Amniotic epithelial cell (primary cell): Measurements from ENCODE around the gene VAV2.

Experiments used
- DNase-seq: peaks from one replicate; pipeline ENCODE4 v3.0.0-alpha.2; 2010; ENCODE audit warnings: low read depth

The VAV2 gene

DNA sequence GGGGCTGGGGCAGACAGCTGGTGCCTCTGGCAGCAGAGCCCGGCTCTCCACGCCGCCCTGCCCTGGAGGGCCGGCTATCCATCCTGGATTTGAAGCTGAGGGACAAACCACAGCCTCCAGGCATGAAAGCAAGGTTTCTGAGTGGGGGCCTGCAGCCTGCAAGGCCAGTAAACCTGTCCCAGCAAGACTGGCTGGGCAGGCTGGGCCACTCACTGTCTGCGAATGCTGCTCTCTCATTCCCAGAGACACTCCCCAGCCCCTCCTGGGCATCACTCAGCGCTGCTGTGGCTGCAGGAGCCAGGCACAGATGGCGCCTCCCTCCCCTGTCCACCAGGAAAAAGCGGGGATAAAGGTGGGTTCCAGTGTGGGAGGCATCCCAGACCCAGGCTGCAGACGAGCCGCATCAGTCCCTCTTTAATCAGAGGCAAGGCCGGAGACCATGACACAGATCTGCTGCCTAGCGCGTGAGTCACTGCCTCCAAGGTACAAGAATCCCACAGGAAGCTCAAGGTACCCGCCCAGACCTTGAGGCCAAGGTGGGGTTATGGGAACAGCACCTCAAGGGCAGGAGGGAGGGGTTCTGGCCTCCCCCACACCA lies 118.0 kb downstream of the VAV2 start:
- peak; percentile 96 for DNase-seq

DNA sequence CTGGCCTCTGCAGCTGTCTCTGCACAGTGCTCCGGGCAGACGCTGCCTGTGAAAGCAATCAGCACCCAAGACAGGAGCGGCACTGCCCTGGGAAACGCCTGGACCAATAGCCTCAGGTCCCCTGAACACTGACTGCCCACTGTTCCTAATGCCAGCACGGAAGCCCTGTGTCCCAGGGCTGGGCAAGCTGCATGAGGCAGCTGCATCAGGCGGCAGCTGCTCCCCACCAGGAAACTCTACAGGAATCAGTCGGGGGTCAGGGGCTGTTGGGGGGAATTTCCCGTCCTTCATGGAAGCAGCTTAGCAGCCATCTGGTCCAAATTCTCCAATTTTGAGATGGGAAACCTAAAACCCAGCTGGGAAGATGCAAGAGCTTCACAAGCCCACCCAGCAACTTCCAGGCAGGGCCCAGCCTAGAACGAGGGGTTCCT lies 118.6 kb downstream of the VAV2 start:
- DNase-seq = no peak

GRCh38 chr9:133873009-133873408 lies 119.1 kb downstream of the VAV2 start:
- peak; percentile 75 for DNase-seq

DNA sequence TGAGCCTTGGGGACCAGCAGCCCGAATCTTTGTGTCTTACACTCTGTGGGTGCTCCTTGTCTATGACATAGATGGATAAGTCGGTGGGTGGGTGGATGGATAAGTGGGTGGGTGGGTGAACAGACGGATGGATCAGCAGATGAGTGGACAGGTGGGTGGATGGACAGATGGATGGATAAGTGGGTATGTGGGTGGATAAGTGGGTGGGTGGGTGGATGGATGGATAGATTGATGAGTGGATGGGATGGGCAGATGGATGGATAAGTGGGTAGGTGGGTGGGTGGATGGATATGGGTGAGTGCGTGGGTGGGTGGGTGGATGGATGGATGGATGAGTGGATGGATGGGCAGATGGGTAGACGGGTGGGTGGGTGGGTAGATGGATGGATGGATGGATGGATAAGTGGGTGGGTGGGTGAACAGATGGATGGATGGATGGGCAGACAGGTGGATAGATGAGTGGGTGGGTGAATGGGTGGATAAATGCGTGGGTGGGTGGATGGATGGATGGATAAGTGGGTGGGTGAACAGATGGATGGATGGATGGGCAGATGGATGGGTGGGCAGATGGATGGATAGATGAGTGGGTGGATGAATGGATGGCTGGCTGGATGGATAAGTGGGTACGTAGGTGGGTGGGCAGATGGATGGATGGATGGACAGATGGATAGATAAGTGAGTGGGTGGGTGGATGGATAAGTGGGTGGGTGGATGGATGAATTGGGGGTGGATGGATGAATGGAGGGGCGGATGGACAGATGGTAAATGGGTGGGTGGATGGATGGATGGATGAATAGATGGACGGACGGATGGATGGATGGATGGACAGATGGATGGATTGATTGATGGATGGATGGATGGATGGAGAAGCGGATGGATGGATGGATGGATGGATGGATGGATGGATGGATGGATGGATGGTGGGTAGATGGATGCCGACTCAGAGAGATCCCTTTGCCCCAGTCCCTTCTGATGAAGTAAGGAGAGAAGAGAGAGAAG lies 121.2 kb downstream of the VAV2 start:
- no peak for DNase-seq

DNA sequence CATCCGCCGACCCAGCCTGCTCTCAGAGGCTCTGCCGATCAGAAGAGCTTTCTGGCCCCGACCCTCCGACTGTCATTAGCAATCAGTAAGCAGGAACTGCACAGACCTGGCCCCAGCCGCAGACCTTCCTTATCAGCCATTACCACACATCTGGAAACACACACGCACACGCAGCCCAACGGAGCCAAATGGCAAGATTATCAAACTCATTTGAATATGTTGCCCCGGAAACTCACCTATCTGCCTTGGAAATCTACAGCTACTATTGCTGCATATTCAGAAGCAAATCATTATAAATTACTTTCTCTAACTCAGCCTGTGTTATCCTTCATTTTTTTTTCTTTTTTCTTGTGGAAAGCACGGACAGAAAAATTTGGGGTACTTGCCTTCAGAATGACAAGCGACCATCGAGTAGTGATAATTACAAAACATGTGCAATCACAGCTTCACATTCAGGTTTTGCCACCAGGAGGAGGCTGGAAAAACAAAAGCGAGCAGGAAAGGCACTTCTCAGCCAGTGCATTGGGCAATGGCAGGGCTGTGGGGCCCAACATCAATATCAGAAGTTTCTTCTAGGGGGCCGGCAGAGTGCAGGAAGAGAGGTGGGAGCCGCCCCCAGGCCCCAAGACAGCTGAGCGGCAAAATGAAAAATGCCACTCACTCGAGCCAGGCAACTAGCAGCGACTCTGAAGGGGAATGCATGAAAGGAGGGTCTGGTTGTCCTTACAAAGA lies 122.3 kb downstream of the VAV2 start:
- DNase-seq = peak; percentile 83

GRCh38 chr9:133868203-133868602 lies 123.9 kb downstream of the VAV2 start:
- DNase-seq = no peak

DNA sequence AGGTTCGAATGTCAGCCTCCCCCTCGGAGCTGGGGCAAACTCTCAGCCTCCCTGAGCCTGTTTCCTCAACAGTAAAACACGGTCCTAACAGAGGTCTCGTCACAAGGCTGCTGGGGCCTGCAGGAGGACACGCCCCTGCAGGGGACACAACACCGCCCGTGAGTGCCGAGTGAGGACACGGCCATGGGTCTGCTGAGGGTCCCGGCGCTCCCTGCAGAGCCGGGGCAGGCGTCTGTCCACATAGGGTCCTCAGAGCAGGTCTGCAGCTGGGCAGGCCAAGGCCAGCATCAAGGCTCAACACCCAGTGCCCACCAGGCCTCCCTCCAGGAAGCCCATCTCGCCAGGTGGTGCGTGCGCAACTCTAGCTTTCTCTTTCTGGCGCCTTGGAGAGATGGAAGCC lies 125.2 kb downstream of the VAV2 start:
- no peak for DNase-seq

DNA sequence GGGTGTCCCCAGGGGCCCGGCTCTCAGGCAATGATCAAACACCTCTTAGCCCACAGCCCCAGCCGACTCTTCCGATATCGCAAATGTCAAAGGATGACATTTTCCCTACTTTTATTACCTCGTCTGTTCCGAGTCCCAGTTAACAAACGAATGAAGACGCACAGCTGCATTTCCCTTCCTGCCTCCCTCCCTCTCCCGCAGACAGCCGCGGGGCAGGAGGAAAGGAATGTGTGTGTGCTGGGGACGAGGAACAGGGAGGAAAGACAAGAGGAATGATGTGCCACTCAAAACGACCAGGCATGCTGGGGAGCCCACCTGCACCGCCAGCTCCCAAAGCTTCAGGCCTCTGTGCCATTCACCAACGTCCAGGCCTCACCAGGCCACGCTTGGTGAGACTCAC lies 128.1 kb downstream of the VAV2 start:
- DNase-seq = no peak

DNA sequence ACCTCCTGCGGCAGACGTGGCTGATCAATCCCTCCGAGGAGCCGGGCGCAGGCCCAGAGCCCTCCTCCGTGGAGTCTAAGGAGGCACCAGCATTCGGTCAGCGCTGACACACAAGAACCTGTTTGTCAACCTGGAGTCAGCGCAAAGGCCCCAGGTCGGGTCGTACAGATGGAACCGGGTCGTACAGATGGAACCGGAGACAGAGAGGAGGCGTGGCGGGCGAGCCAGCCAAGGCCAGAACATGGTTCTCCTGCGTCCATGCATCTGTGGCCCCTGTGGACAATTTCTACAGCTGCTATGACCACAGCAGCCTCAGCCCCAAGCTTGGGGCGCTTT lies 128.9 kb downstream of the VAV2 start:
- DNase-seq = no peak

GRCh38 chr9:133862585-133863256 lies 129.4 kb downstream of the VAV2 start:
- DNase-seq = no peak

GRCh38 chr9:133861692-133862091 lies 130.4 kb downstream of the VAV2 start:
- no peak for DNase-seq

GRCh38 chr9:133861086-133861485 lies 131.0 kb downstream of the VAV2 start:
- no peak for DNase-seq

DNA sequence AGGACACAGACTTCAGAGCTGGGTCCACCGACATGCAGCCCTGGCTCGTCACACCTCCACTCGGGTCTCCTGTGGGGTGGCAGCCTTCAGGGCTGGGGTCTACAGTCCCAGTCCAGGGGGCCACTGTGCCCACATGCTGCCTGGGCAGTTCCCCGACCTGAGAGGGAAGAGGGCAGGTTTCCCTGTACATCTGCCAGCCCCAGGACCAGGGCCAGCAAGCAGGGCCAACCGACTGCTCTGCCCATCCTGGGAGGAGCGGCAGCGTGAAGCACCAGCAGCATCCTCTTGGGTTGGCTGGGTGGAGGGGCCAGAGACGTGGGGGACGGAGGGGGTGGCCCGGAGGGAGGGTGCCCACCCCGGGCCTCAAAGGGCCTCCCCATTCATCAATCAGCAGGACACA lies 133.4 kb downstream of the VAV2 start:
- no peak for DNase-seq

DNA sequence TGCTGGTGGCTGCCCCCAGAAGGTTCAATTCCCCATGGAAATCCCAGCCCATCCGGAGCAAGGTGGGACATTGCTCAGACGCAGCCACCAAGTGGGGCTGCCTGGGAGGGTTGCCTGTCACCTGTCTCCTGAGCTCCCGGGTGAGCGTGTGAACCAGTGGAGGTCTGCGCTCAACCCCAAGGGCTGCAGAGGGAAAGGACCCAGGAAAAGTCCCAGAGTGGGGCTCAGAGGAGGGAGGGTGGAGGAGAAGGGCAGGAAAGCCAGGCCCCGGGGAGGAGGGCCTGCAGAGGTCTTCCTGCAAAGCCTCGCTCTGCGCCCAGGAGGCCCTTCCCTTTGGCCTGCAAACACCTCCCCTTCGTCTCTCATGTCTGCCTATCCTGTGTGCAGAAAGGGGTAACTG lies 134.5 kb downstream of the VAV2 start:
- DNase-seq = no peak

DNA sequence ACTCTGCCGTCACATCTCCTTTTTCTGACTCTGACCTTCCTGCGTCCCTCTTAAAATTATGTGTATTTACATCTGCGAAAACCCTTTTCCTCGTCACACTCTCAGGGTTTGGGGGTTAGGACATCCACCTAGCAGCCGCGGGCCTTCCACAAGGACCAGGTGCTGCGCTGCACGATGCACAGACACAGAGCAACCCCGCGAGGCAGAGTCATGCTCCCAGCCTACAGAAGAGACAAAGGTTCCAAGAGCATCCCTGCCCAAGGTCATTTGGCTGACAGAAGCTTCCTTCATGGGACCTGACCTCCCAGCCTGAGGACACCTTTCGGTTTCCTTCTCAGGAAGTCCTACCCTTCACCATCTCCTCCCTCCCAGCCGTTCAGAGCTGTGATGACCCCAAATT lies 135.3 kb downstream of the VAV2 start:
- no peak for DNase-seq

GRCh38 chr9:133855802-133856521 lies 136.2 kb downstream of the VAV2 start:
- DNase-seq = peak; percentile 99

DNA sequence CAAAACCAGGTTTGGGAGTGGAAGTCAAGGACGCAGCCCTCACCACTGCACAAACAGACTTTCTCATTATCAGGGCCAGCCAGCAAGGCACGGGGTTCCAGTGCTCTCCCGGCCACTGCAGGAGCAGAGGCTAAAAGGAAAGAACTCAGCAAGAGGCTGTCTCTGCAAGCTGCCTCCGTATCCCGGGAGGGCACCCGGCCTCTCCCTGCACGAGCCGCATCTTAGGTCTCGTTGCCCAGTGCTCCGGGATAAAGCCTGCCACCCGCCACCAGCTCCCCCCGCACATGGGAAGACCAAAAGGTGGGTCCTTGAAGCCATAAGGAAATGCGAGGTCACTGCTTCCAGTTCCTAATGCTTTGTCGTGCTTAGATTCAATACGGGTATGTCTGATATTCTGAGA lies 136.8 kb downstream of the VAV2 start:
- no peak for DNase-seq

GRCh38 chr9:133854765-133855164 lies 137.4 kb downstream of the VAV2 start:
- DNase-seq = no peak

DNA sequence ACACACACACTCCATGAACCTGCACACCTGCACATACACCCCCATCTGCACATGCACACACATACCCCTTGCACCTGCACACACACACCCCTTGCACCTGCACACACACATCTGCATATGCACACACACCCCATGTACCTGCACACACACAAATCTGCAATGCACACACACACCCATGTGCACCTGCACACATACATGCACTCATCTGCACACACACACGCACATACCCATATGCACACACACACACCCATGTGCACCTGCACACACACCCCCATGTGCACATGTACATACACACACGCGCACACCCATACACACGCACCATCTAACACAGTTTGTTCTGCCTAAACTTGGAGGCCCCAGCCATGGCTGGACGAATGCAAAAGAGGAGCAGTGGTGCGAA lies 138.1 kb downstream of the VAV2 start:
- no peak for DNase-seq

GRCh38 chr9:133853331-133853730 lies 138.8 kb downstream of the VAV2 start:
- DNase-seq = no peak

DNA sequence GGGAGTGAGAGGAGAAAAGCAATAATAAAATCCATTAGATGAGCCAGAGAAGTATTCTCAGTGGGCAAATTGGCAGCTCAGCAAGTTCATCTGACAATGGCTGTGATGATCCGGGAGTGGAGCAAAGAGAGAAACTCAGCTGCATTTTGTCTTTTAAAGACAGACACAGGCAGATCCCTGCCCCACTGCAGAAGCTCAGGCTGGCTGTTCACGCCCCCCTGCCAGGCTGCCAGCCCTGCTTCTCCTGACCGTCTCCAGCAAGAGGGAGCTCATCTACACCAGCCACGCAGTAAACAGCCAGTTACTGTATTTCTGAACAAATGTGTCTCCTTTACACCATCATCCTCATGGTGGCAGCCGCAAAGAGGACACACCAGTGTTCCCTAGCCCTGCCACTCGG lies 139.7 kb downstream of the VAV2 start:
- DNase-seq = no peak

DNA sequence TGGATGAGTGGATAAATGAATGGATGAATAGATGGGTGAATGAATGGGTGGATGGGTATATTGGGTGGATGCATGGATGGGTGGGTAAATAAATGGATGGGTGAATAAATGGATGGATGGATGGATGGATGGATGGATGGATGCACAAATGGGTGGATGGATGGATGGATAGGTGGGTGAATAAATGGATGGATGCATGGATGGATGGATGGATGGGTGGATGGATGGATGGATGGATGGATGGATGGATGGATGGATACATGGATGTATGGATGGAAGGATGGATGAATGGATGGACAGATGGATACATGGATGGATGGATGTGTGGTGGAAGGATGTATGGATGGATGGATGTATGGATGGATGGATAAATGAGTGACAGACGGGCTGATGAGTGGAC lies 140.4 kb downstream of the VAV2 start:
- no peak for DNase-seq
